Lower leg skin (tissue), 4 donors: ENCODE measurements around the gene SYNRG. TPM values are rescaled to one million over a fixed set of nuclear protein-coding genes. Genes with fewer than 3 reads are reported as not detected.

Experiments
- DNase-seq, 2 donors: peaks; one replicate each; pipeline ENCODE4 v3.0.0-alpha.2; 2019; ENCODE audit warnings: low spot score in 2 of 2
- H3K4me3 ChIP-seq: fragments of 200-600 bp; sonication (generic); 2 replicates; pipeline ENCODE4 v1.5.1; 2017; ENCODE audit warnings: mild to moderate bottlenecking, low read depth; ENCODE audit not compliant: poor library complexity, severe bottlenecking
- CTCF ChIP-seq, 3 donors: fragments of 450-650 bp; IDR thresholded peaks; one replicate each; pipeline ENCODE4 v1.5.1; 2016; ENCODE audit warnings: antibody characterized with exemption in 3 of 3, mild to moderate bottlenecking in 3 of 3, moderate library complexity in 2 of 3
- POLR2A ChIP-seq, 2 donors: fragments of 450-650 bp; IDR thresholded peaks; one replicate each; pipeline ENCODE4 v1.6.1; 2016 to 2017; ENCODE audit warnings: antibody characterized with exemption in 2 of 2, mild to moderate bottlenecking in 1 of 2, moderate library complexity in 1 of 2
- WGBS, 2 donors: methylation state at CpG; one replicate each; pipeline ENCODE4 v1.1.5; 2018; 5-methylcytosine and 5-hydroxymethylcytosine counted together
- intact Hi-C: fragments of 100-400 bp; cut with DNase I; formaldehyde crosslinking; loops from one replicate; pipeline ENCODE4 v1.15.0; 2023; ENCODE audit warnings: low total_unique reads
- total RNA-seq, 4 donors: library from RNA; depleted of rRNA; stranded (reverse); fragments of >200 nt; gene quantifications; one replicate each; pipeline ENCODE4 v1.1.0, GENCODE V29; 2016

The SYNRG gene
- total RNA-seq, 4 donors from 2014 or later: 23.3 to 40.7 (median 24.5) TPM

- intact Hi-C loops: no loop called here
- 92% methylated on average over 5 of the region's 5 CpGs for WGBS, 2 donors
- no peak for TF ChIP-seq CTCF (IDR thresholded peaks at IDR 0.05)
- TF ChIP-seq POLR2A (IDR thresholded peaks at IDR 0.05): no peak
- H3K4me3 ChIP-seq: no peak overlapping the region
- DNase-seq: no peak
Observed at GRCh38 chr17:37535906-37536305, 73.3 kb downstream of the SYNRG start.

GRCh38 chr17:37532756-37533155 is 76.5 kb downstream of the SYNRG start:
- 81 to 88% methylated on average over 3 of the region's 3 CpGs for WGBS, 2 donors
- no peak overlapping the region for H3K4me3 ChIP-seq
- intact Hi-C loops: no loop called here
- DNase-seq: no peak
- TF ChIP-seq CTCF (IDR thresholded peaks at IDR 0.05): no peak
- TF ChIP-seq POLR2A (IDR thresholded peaks at IDR 0.05): no peak

GRCh38 chr17:37530420-37530819 is 78.8 kb downstream of the SYNRG start:
- intact Hi-C loops: no loop called here
- 82 to 86% methylated on average over 4 of the region's 4 CpGs for WGBS, 2 donors
- no peak overlapping the region for H3K4me3 ChIP-seq
- no peak for DNase-seq
- TF ChIP-seq POLR2A (IDR thresholded peaks at IDR 0.05) (no peak), CTCF (IDR thresholded peaks at IDR 0.05) (no peak)

- TF ChIP-seq CTCF (IDR thresholded peaks at IDR 0.05) (no peak), POLR2A (IDR thresholded peaks at IDR 0.05) (no peak)
- WGBS, 2 donors: 61 to 64% methylated on average over 5 of the region's 5 CpGs
- DNase-seq: peak in 1 of 2 donors; percentile 18
- intact Hi-C loops: no loop called here
- H3K4me3 ChIP-seq: no peak overlapping the region
Observed at GRCh38 chr17:37527249-37527851, 81.9 kb downstream of the SYNRG start.

- H3K4me3 ChIP-seq: no peak overlapping the region
- intact Hi-C loops: no loop called here
- WGBS, 2 donors: 81 to 88% methylated on average over 8 of the region's 8 CpGs
- no peak for TF ChIP-seq POLR2A (IDR thresholded peaks at IDR 0.05)
- TF ChIP-seq CTCF (IDR thresholded peaks at IDR 0.05): no peak
- DNase-seq: peak in 1 of 2 donors; percentile 79
Observed at GRCh38 chr17:37523715-37524219, 85.5 kb downstream of the SYNRG start.

GRCh38 chr17:37521821-37522220 is 87.4 kb downstream of the SYNRG start:
- no peak overlapping the region for H3K4me3 ChIP-seq
- no peak for DNase-seq
- intact Hi-C loops: no loop called here
- TF ChIP-seq POLR2A (IDR thresholded peaks at IDR 0.05) (no peak), CTCF (IDR thresholded peaks at IDR 0.05) (no peak)
- 93 to 94% methylated on average over 5 of the region's 5 CpGs for WGBS, 2 donors
